NCI-H82 (cell line): ENCODE results near the gene MYBPC3.

Experiments
- DNase-seq: peaks from one replicate; lab custom pipeline; 2025; lab: John Stamatoyannopoulos, UW

MYBPC3 gene

DNA sequence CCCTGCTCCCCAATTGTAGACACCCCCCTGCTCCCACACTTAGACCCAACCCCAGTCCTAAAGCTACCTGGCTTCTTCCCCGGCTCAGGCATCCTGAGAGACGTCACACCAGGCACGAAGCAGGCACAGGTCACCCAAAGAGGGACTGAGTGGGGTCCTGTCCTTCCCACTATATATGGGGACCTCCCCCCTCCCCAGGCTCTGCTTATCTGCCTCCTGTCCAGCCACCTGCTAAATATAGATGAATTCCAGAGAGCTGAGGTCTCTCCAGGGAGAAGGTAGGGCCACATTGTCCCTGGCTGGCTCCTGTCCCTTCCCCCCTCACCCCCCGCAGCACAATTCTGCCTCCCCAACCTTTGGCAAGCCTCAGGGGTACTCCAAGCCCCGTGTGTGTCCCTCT is at the start of gene MYBPC3:
MYBPC3 (minus strand) TSS at position 147 of the 400 bp plus-strand sequence; CDS start at position 92, 55 bp downstream.
- DNase-seq: no peak

DNA sequence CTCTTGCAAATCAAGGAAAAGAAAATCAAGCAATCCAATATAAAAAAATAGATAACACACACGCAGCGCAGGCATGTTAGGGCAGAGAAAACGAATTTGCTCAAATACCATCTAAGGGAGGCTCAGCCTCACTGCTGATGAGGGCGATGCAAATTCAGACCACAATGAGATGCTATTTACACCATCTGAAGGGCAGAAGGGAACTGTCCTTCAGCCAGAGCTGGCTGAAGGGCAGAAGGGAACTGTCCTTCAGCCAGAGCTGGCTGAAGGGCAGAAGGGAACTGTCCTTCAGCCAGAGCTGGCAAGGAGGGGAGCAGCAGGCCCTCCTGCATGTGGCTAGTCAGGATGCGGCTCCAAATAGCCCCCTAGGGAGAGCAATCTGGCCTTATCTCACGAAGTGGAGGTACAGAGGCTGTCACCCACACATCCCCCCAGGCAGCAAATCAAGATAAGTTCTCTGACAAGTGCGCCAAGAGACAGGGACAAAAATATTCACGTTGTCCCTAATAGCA is 48.3 kb upstream of the MYBPC3 start:
- DNase-seq: no peak

DNA sequence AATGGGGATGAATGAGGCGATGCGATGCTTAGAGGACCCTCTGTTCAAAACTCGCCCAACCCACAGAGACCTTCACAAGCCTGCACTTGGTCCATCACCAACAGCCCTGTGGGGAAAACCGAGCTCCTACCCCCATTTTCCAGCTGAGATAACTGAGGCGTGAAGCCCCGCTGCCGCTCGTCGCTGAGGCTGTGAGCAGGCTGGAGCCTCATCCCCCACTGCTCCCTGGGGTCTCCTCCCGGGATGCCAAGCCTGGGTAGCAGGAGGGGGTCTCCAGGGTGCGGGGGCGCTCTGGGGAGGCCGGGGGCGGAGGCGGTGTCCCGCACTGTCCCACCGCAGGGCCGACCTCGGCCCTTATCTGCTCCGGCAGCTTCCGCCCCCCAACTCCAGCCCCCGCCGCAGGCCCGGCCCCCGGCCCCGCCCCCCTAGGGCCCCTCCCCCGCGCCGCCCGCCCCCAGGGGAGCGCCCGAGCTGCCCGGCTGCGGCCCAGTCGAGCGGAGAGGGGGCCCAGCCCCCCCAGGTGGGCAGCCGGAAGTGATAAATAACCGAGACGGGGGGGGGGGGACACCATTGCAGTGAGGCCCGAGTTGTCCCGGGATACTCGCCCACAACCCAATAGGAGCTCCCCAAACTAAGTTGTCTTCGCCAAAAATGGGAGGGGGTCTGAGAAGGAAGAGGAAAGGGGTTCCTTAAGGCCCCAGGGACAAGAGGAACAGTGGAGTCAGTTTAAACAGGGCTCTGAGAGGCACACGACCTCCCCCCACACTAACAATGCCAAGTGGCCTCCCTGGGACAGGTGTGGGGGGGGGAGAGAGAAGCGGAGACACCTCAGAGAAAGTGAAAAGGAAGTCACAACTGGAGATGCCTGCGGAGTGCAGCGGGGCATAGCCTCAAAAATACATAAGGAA is 47.6 kb upstream of the MYBPC3 start:
- no peak for DNase-seq

DNA sequence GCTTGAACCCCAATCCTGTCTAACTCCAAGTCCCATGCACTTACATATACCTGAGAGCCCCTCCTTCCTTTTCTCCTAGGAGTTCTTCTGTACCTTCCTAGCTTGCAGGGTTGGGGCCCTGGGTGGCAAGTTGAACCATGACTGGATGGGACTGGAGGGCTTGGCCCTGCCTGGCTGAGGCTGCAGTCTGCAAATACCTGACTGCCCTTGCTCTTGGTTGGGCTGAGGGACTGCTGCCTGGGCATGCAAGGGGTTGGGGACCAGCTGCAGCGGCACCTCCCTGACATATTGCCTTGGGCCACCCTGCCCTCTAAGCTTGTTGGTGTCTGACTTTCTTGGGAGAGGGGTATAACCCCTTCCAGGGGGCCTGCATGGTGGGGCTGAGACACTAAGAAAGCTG is 46.0 kb upstream of the MYBPC3 start:
- DNase-seq: no peak

DNA sequence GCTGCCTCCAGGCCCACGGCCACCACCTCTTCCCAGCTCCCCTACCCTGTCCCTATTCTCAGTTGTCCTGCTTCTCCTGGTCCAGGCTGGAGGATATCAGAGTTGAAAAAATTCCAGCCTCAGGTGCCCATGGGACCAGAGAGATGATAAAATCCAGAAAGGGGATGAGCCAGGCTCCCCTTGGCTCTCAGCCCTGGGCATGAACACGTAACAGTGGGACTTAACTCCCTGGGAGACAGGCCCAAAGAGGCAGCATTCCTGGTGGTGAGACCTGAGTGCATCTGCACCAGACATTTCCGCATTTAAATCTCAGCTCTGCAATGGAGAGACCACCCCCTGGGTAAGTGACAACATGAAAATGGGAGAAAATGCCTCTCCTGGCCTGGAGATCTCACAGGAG is 45.5 kb upstream of the MYBPC3 start:
- DNase-seq: no peak

DNA sequence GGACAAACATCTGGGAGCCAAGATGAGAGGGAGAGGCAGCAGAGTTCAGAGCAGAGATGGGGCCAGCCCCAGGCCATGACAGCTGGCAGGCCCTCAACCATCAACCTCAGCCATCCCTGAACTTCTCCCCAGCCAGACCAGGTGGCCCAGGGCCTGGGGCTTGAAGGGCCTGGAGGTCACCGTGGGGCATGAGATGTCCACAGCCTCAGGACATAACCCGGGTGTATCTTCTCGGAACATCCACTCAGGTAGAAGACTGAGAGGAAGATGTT is 43.5 kb upstream of the MYBPC3 start:
- no peak for DNase-seq

DNA sequence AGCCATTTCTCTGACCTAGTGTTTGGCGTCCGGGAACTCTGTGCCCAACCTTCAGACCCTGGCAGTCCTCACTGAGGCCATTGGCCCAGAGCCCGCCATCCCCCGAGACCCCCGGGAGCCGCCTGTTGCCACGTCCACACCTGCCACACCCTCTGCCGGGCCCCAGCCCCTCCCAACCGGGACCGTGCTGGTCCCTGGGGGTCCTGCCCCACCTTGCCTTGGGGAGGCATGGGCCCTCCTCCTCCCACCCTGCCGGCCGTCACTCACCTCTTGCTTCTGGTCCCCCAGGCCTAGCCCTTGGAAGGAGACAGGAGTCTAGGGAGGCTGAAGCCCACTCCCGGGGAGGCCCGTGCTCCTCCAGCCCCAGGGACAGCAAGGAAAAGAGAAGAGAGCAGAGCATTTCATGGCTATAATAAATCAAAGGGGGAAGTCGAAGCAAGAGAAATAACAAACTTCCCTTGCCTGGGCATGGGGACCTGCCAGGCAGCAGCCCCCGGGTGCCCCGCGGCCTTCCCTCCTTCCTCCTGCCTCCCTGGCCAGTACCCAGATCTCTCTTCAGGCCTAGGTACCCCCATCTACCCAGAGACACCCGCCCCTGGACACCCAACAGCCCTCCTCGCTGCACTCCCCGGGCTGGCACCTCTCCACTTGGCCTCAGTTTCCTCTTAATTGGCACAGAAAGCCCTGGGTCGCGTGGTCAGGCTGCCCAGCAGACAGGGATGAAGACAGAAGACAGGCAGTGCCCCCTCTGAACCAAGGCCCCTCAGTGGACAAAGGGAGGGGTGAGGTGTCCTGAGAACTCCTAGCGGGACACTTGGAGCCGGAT is 42.9 kb upstream of the MYBPC3 start:
- no peak for DNase-seq

DNA sequence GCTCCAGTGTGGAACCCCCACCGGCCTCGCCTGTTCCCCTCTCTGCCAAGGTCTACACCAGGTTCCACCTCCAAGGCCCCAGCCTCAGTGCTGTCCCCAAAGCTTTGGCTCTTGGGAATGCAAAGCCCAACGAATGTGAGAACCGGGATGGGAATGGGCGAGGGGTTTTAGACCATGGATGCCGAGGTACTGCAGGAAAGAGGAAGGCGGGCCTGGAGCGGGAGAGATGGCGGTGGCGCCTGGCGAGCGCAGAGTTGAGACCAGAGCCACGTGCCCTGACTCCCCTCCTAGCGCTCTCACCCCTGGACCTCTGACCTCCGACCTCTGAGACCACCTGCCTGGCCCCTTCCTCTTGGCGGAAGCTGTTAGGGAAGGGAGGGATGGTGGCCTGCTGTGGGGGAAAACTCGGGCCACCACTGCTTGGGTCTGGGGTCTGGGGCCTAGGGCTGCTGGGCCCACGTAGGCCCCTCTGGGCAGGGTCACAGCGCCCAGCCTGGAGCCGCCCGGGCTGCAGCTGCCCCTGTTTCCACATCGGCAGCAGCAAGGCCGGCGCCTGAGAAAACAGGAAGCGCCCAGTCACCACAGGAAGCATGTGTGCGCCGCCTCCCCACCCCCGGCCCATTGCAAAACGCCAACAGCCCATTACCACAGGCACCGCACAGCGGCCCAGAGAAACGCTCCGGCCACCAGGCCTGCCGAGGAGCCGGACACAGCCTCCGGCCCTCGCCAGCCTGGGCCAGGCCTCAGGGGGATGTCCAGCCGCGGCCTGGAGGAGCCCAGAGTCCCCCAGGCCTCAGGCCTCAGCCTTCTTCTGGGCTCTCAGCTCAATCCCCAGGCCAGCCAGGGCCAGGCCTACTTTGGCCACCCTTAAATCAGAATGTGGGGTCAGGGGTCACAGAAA is 42.1 kb upstream of the MYBPC3 start:
- no peak for DNase-seq

DNA sequence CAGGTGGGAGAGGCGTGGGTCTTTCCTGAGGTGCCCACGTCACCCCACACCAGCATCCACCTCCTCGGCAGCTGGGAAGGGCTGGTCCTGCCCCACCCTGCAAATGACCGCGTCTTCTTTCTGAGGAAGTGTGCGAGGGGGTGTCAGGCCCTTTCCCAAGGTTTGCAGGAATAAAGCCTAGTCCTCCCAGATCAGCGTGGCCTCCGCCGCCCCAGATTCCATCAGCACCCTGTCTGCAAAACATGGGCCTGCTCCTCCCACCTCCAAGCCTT is 41.5 kb upstream of the MYBPC3 start:
- DNase-seq: no peak

DNA sequence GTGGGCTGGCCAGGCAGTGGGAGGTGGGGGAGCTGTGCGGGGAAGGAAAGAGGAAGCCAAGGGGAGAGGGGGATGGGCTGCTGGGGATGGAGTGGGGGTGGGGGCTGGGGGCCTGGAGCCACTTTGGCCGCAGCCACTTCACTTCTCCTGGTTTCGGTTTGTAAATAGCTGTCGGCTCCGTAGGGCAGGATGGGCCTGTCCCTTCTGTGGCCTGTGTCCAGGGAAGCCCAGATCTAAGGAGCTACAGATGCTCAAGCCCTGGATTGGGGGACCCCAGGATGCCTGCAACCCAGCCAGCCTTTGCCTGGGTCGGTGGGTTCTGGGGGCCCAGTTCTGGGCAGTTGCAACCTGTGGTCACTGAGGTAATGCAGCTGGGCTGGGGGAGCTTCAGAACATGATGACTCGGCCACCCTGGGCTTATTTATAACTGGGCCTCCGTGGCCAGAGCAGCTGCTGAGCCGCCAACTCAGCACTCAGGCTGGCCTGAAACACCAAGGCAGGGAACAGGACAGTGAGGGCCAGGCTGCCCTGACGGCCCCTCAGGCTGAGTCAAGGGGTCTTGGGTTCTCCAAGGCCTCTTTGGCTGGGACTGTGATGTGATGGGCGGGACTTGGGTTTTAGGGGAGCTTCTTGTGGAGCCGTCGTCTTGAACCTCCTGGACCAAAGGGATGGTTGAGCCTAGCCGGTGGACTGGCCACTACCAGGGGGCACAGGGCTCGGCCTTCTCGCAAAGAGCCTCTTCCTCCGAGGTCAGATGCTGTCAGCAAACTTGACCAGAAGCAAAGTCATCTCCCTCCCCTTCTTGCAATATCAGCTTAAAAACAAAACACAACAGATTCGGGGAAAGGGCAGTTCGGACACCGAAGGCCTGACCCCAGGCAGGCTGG is 40.9 kb upstream of the MYBPC3 start:
- DNase-seq: no peak

DNA sequence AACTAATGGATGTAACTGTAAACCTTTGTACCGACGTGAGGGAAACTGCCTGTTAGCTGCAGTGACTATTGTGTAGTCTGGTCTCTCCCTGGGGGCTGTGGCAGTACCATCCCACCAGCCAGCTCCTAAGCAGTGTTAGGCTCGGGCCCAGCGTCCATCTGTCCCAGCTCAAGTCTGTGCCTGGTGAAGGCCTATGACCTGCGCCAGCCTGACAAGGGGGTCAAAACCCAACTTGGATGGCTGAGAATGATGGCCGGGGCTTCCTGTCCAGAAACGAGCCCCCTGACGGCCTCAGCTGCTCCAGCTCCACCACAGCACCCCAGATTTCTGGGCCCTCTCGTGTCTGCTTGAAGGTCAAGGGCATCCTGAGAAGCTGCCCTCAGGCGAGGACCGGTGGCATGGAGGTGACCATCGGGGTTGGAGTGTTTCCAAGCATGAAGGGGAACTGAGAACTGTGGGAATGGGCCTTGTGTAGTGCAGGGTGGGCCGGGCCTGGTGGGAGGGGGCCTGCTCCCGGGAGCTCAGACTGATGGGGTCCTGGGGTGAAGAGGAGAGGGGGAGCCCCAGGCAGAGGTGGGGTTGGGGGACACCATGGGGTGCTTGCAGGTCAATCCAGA is 40.2 kb upstream of the MYBPC3 start:
- DNase-seq: no peak

DNA sequence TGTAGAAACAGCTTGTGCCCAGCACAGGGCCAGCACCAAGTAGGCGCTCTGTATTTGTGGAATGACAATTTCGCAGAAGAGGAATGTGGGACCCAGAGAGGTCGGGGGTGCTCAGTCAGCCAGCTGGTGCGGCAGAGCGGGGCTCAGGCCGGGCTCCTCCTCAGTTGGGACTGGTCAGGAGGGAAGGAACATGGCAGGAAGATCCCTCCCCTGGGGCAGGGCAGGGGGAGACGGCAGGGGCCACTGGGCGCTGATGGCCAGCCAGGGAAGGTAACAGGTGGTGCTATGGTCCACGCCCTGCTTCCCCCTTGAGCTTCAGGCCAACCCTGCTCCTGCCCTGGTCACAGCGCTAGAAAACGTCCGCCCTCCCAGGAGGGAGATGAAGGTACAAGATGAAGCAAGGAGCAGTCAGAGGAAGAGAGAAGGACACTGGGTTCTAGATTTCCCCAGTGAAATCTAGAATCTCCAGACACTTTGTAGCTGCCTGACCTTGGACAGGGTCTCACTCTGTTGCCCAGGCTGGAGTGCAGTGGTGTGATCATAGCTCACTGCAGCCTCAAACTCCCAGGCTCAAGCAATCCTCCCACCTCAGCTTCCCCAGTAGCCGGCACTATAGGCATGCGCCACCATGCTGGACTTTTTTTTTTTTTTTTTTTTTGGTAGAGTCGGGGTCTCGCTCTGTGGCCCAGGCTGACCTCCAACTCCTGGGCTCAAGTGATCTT is 39.4 kb upstream of the MYBPC3 start:
- no peak for DNase-seq

DNA sequence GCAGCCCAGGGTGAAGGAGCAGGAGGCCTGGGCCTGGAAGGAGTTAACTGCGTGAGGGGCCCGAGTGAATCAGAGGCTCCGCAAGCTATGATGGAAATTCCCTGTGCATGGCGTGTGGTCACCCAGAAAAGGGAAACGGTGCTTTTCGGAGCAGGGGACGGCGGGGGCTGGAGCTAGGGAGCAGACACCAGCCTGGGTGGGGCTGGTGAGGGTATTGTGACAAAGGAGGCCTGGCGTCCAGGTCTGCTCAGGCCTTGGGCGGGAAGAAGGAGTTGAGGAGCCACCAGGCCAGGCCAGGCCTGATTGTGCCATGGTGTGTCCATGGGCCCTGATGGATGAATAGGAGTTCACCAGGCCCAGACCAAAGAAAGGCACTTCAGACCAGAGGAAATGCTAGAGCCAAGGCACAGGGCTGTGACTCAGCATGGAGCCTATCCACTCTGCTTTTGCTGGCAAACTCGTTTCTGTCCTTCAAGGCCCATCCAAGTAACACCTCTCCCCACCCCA is 38.6 kb upstream of the MYBPC3 start:
- no peak for DNase-seq

DNA sequence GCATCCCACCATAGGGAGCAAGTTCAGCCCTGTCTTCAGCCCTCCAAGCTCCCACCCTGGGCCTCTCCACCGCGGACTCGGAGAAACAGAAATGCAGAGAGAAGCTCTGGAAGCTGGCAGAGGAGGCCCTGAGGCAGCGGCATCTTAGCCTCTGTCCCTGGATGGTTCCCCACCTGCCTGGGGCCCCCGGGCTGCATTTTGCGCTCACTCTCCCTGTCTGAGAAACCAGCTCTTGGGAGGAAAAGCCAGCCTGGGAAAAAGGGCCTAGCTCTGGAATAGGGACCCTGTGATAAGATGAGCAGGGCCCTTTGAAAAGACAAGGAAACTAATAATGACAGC is 37.9 kb upstream of the MYBPC3 start:
- DNase-seq: no peak

DNA sequence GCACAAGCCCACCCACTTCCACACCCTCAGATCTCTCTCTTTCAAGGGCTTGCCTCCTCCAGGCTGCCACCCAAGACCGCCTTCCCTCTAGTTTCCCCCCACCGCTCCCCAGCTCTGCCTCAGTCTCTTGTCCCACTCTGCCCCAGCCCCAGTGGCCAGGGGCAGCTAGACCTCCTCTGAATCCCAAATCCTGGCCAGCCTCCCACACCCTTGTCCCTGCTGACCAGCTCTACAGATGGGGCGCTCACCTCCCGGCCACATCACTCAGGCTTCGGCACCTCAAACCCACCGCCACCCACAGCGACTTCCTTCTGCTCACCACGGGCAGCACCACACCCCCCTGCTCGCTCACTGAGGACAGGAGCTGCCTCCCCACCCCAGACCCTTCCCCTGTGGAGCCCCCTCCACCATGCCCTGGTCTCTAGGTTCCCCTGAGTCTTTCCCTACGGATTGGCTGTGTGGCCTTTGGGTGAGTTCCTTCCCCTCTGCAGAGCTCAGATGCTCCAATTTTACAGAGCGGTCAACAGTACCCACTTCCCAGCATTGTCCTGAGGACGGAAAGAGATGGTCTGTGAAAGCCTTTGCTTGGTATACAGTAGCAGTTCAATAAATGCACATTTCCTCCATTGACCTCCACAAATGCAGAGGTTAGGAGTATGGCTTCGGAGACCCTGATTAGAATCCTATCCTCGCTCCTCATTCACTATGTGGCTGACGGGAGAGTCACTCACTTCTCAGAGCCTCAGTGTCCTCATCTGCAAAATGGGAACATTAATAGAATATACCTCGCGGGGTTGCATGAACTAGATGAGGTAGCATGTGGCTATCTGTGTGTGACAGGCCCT is 37.3 kb upstream of the MYBPC3 start:
- no peak for DNase-seq

DNA sequence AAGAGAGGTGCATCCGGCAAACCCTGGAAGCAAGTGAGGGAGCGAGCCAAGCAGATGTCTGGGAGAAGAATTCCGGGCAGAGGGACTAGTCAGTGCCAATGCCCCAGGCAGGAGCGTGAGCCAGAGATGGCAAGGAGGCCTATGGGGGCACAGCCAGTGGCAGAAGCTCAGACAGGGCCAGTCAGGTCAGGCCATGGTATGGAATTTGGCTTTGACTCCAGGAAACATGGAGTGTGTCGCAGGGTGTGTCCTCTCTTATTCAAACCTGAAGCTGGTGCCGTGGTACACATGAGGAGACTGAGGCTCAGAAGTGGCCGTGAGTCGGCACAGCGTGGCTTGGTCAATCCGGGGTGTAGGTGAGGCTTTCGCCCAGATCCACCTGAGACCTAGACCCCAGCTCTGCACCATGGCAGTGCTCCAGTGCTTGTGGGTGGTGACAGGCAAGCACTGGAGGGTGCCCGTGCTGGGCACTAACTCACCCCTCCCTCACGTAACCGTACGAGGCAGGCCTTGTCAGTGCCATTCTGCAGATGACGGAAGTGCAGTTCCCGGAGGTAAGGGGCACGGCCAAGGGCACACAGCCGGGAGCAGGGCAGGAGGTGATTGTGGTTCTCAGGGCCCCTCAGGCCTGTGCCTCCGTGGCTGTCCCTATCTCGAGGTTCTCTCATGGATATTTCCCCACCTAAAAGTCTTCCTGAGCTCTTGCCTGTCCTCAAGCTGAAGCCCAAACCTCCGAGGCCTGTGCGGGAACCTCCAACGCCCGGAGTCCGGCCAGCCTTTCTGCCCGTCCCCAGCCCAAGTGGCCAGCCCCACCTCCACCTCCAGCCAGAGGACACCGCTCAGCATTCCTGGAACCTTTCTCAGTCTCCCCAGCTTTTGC is 36.4 kb upstream of the MYBPC3 start:
- no peak for DNase-seq

DNA sequence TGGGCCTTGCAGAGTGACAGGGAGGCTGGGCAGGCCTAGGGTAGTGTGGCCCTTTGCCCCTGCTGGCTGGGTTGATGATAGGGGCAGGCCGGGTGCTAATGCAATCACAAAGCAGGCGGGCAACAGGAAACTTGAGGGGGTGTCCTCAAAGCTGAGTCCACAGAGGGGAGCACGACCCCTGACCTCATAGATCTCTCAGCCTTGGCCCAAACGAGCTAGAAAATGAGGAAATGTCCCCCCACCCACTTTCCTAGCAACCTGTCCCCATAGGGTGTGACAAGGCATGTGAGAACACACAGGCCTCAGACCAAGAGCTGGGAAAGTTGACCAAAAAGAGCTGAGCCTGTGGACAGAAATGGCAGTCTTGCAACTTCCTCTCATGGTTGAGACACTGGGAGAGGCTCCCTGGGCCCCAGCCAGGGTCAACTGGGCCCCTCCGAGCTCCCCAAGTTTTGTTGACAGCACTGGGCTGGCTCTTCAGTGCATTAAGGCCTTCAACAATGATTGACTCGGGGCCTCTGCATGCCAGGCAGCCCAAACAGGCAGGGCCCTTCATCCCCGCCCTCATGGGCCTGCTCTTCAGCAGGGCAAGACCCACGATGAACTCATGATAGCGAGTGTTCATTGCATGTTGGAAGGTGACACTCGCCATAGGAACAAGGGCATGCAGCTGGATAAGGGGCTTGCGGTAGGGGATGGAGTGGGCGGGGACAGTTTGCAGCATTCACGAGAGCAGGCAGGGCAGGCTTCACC is 35.6 kb upstream of the MYBPC3 start:
- no peak for DNase-seq
